Measurements from ENCODE around the gene TWNK.
A peak's percentile ranks its signal among the peaks of the same experiment; 100 is the strongest.

The TWNK gene

GRCh38 chr10:100996678-100997359 lies 9.5 kb downstream of the TWNK start:
- FAIRE-seq = no peak
- no peak for DNase-seq (ENCODE audit: low spot score)

GRCh38 chr10:100997360-100998182 lies 10.2 kb downstream of the TWNK start:
- FAIRE-seq (no peak), DNase-seq (ENCODE audit: low spot score) (peak; percentile 63)

GRCh38 chr10:100998183-100998990 lies 11.0 kb downstream of the TWNK start:
- FAIRE-seq (no peak), DNase-seq (ENCODE audit: low spot score) (peak; percentile 69)

GRCh38 chr10:100998991-100999741 lies 11.8 kb downstream of the TWNK start:
- FAIRE-seq (no peak), DNase-seq (ENCODE audit: low spot score) (peak; percentile 49)

GRCh38 chr10:100999742-101000126 lies 12.4 kb downstream of the TWNK start, which contains the start of gene LZTS2:
Gene LZTS2 (plus strand): TSS chr10:100999808. CDS start chr10:101002539, 2,731 bp downstream.
- DNase-seq (ENCODE audit: low spot score) = no peak
- FAIRE-seq = no peak

GRCh38 chr10:101000127-101000914 lies 13.0 kb downstream of the TWNK start:
- no peak for DNase-seq (ENCODE audit: low spot score)
- no peak for FAIRE-seq

- FAIRE-seq (peak; percentile 81), DNase-seq (ENCODE audit: low spot score) (peak; percentile 77)
Observed at GRCh38 chr10:101000915-101001658, 13.7 kb downstream of the TWNK start.

- FAIRE-seq (no peak), DNase-seq (ENCODE audit: low spot score) (no peak)
Observed at GRCh38 chr10:101001659-101002035, 14.3 kb downstream of the TWNK start.

- no peak for FAIRE-seq
- DNase-seq (ENCODE audit: low spot score) = no peak
Observed at GRCh38 chr10:101002456-101002855, 15.1 kb downstream of the TWNK start.

- DNase-seq (ENCODE audit: low spot score) = no peak
- no peak for FAIRE-seq
Observed at GRCh38 chr10:101003639-101004206, 16.4 kb downstream of the TWNK start.

- no peak for DNase-seq (ENCODE audit: low spot score)
- FAIRE-seq = no peak
Observed at GRCh38 chr10:101005361-101005760, 18.0 kb downstream of the TWNK start.

GRCh38 chr10:101005869-101006567 lies 18.7 kb downstream of the TWNK start:
- FAIRE-seq = no peak
- DNase-seq (ENCODE audit: low spot score) = no peak

GRCh38 chr10:101006593-101007098 lies 19.3 kb downstream of the TWNK start:
- FAIRE-seq (no peak), DNase-seq (ENCODE audit: low spot score) (no peak)

GRCh38 chr10:101007099-101007711 lies 19.9 kb downstream of the TWNK start:
- FAIRE-seq = no peak
- no peak for DNase-seq (ENCODE audit: low spot score)

GRCh38 chr10:101007915-101008822 lies 20.8 kb downstream of the TWNK start:
- DNase-seq (ENCODE audit: low spot score) (no peak), FAIRE-seq (no peak)

GRCh38 chr10:101008823-101009423 lies 21.6 kb downstream of the TWNK start:
- FAIRE-seq = no peak
- no peak for DNase-seq (ENCODE audit: low spot score)

GRCh38 chr10:101010329-101010728 lies 23.0 kb downstream of the TWNK start:
- DNase-seq (ENCODE audit: low spot score) (no peak), FAIRE-seq (no peak)

All from RCC 7860 (cell line).